Colonic mucosa (tissue), 4 donors: Measurements from ENCODE around the gene LMO1. TPM values are rescaled to one million over a fixed set of nuclear protein-coding genes. Genes with fewer than 3 reads are reported as not detected.
A peak's percentile ranks its signal among the peaks of the same experiment; 100 is the strongest.

ENCODE experiments used
- DNase-seq: peaks from one replicate; pipeline ENCODE4 v3.0.0-alpha.2; 2020
- H3K27ac ChIP-seq: fragments of 200-600 bp; one replicate; pipeline ENCODE4 v1.8.0; 2021
- H3K27me3 ChIP-seq: fragments of 200-600 bp; one replicate; pipeline ENCODE4 v1.8.0; 2021
- H3K36me3 ChIP-seq: fragments of 200-600 bp; one replicate; pipeline ENCODE4 v1.8.0; 2021
- H3K4me1 ChIP-seq: fragments of 200-600 bp; one replicate; pipeline ENCODE4 v1.8.0; 2021; ENCODE audit warnings: mild to moderate bottlenecking
- H3K4me3 ChIP-seq: fragments of 200-600 bp; one replicate; pipeline ENCODE4 v1.8.0; 2021
- H3K9ac ChIP-seq, 2 donors: one replicate each; pipeline ENCODE4 v1.7.0; 2013; ENCODE audit warnings: control low read depth in 2 of 2, low read depth in 2 of 2, low read length in 2 of 2
- H3K9me3 ChIP-seq: fragments of 200-600 bp; one replicate; pipeline ENCODE4 v1.8.0; 2021
- intact Hi-C: fragments of 100-400 bp; cut with DNase I; formaldehyde crosslinking; loops from one replicate; pipeline ENCODE4 v1.14.1; 2022
- total RNA-seq, 2 donors: library from RNA; stranded (reverse); fragmentation: NEBNext Ultra II Directional in 1 of 2; extraction: Animal tissue kit (Norgen Biotek cat#: 25700) in 1 of 2; gene quantifications; one replicate each; pipeline ENCODE4 v1.2.1, GENCODE V29; 2021
- TF ChIP-seq, protein P1 (sequence below): fragments of 200-600 bp; IDR thresholded peaks from one replicate; pipeline ENCODE4 v1.8.0; 2022; ENCODE audit warnings: antibody characterized with exemption, mild to moderate bottlenecking
- donor health status: healthy.
- donor health status: DM: no; HTN: no; CAD: no.
- donor health status: DM: no; HTN: no; CAD: no.

The LMO1 gene
- total RNA-seq, 2 donors from 2014 or later, result not detected

DNA sequence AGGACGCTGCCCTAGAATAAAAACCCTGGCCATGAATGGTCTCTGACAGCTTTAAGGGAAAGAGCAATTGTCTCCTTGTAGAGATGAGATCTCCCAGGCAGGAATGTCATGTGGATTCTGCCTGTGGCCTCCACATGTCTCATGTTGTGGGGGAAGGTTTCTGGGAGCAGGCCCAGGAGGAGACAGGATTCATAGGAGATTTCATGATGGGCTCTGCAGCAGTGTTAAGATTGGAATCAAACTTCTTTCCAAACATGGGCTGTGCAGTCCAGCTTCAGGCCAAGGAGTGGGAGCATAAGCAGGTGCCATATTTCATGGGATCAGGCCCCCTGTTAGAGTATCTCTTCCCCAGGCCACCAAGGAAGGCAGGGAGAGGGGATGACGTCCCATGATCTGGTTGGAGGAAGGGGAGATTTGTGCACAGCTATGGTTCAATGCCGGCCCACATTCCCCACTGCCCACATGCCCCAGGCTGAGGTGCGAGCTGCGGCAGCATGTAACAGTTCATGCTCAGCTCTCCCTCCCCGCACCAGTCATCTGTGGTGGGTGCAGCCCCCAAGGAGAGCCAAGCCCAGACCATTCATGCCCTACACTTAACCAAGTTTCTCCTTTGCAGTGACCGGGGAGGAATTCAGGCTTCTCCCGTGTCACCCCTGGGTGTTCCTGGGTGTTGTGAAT is 42.5 kb downstream of the LMO1 start:
- intact Hi-C loops, result no loop called here
- peaks cover 3% of the 10 kb centered on the region for H3K4me1 ChIP-seq
- no peak overlapping the region for H3K27ac ChIP-seq
- TF ChIP-seq, protein P1, sequence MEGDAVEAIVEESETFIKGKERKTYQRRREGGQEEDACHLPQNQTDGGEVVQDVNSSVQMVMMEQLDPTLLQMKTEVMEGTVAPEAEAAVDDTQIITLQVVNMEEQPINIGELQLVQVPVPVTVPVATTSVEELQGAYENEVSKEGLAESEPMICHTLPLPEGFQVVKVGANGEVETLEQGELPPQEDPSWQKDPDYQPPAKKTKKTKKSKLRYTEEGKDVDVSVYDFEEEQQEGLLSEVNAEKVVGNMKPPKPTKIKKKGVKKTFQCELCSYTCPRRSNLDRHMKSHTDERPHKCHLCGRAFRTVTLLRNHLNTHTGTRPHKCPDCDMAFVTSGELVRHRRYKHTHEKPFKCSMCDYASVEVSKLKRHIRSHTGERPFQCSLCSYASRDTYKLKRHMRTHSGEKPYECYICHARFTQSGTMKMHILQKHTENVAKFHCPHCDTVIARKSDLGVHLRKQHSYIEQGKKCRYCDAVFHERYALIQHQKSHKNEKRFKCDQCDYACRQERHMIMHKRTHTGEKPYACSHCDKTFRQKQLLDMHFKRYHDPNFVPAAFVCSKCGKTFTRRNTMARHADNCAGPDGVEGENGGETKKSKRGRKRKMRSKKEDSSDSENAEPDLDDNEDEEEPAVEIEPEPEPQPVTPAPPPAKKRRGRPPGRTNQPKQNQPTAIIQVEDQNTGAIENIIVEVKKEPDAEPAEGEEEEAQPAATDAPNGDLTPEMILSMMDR, result no peak
- no peak for DNase-seq
- no peaks in the 10 kb centered on the region for H3K27me3 ChIP-seq
- H3K4me3 ChIP-seq, result no peak overlapping the region
- no peaks in the 10 kb centered on the region for H3K9me3 ChIP-seq
- H3K9ac ChIP-seq, result no peak overlapping the region
- H3K36me3 ChIP-seq, result no peaks in the 10 kb centered on the region

GRCh38 chr11:8220261-8221045 is 43.2 kb downstream of the LMO1 start:
- Histone ChIP-seq H3K36me3 (no peaks in the 10 kb centered on the region), H3K27me3 (no peaks in the 10 kb centered on the region), H3K4me3 (no peak overlapping the region), H3K4me1 (peaks cover 3% of the 10 kb centered on the region), H3K9me3 (no peaks in the 10 kb centered on the region), H3K9ac (no peak overlapping the region), H3K27ac (no peak overlapping the region)
- intact Hi-C loops, result no loop called here
- no peak for DNase-seq
- TF ChIP-seq, protein P1, result no peak

- intact Hi-C loops, result no loop called here
- H3K9ac ChIP-seq, result no peak overlapping the region
- TF ChIP-seq, protein P1, result peak; percentile 50
Observed at GRCh38 chr11:8219257-8220021, 44.2 kb downstream of the LMO1 start.

DNA sequence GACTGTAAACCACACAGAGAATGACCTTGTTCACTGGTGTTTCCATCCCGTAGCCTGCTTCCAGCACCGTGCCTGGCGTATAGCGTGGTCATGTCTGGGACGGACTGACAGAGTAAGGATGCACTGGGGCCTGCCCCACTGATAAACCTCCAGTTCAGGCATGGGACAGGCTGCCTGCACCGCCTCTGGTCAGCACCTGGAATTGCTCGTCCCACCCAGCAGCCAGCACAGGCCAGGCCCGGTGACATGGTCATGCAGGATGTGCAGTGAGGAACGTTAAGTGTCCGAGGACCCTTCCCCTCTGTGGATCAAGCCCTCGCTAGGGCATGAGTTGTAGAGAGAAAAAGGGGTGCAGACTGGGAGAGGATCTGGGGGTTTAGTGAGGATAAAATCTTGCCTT is 44.8 kb downstream of the LMO1 start:
- Histone ChIP-seq H3K27ac (no peak overlapping the region), H3K4me3 (no peak overlapping the region), H3K4me1 (no peaks in the 10 kb centered on the region), H3K36me3 (no peaks in the 10 kb centered on the region), H3K9me3 (no peaks in the 10 kb centered on the region), H3K27me3 (no peaks in the 10 kb centered on the region), H3K9ac (no peak overlapping the region)
- no peak for DNase-seq
- TF ChIP-seq, protein P1, result no peak
- intact Hi-C loops, result no loop called here

More at GRCh38 chr11:8219257-8220021, 44.2 kb downstream of the LMO1 start:
- no peak overlapping the region for H3K27ac ChIP-seq
- H3K4me3 ChIP-seq, result no peak overlapping the region
- H3K36me3 ChIP-seq, result no peaks in the 10 kb centered on the region
- peaks cover 3% of the 10 kb centered on the region for H3K4me1 ChIP-seq
- DNase-seq, result peak; percentile 58
- no peaks in the 10 kb centered on the region for H3K27me3 ChIP-seq
- no peaks in the 10 kb centered on the region for H3K9me3 ChIP-seq

DNA sequence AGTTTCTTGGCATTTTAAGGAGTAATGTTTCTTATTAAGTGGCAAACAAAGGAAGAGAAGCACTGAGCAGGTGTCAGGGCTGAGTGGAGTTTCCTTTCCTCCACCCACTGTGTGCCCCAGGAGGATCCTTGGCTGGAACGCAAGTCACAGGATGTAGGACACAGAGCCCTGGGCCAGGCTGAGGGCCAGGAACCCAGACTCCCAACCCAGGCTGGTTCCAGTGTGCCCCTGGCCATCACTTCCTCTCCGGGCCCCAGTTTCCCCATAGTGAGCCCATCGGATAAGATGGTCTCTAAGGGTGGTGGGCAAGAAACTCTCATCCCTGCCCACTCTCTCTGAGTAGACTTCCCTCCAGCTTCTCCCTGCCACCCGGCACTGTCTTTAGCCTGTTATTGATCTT is 45.3 kb downstream of the LMO1 start:
- Histone ChIP-seq H3K36me3 (no peaks in the 10 kb centered on the region), H3K9ac (no peak overlapping the region), H3K9me3 (no peaks in the 10 kb centered on the region), H3K4me3 (no peak overlapping the region), H3K27ac (no peak overlapping the region), H3K27me3 (no peaks in the 10 kb centered on the region), H3K4me1 (no peaks in the 10 kb centered on the region)
- DNase-seq, result no peak
- TF ChIP-seq, protein P1, result no peak
- intact Hi-C loops, result no loop called here
